HL-60 (cell line): ENCODE results near the gene CDKN2B-AS1.

Experiments used
- DNase-seq, 2 experiments: peaks; one replicate each; pipeline ENCODE4 v3.0.0-alpha.2; 2010 to 2020; ENCODE audit warnings: low read depth in 1 of 2, low spot score in 1 of 2
- H3K27ac ChIP-seq: fragments of 250-450 bp; sonication (Bioruptor Pico); replicated peaks from 2 replicates; pipeline ENCODE4 v1.5.1; 2020; ENCODE audit warnings: mild to moderate bottlenecking, moderate library complexity
- H3K27me3 ChIP-seq: fragments of 250-450 bp; sonication (Bioruptor Pico); 2 replicates; pipeline ENCODE4 v1.5.1; 2021; ENCODE audit warnings: mild to moderate bottlenecking, moderate library complexity; ENCODE audit not compliant: insufficient read depth, poor library complexity, severe bottlenecking
- H3K4me3 ChIP-seq: replicated peaks from 2 replicates; pipeline ENCODE4 v1.5.1; 2011; ENCODE audit warnings: mild to moderate bottlenecking, control low read depth, low read length; ENCODE audit not compliant: insufficient read depth
- GABPA ChIP-seq: IDR thresholded peaks from 2 replicates; pipeline ENCODE4 v1.6.1; 2012; ENCODE audit warnings: low read depth
- POLR2AphosphoS5 ChIP-seq: IDR thresholded peaks from 2 replicates; pipeline ENCODE4 v1.6.1; 2012; ENCODE audit warnings: low read depth
- SPI1 ChIP-seq: IDR thresholded peaks from 2 replicates; pipeline ENCODE4 v1.6.1; 2012; ENCODE audit warnings: low read depth, mild to moderate bottlenecking, borderline replicate concordance
- TF ChIP-seq, protein P1 (sequence below): IDR thresholded peaks from 2 replicates; pipeline ENCODE4 v1.6.1; 2012; ENCODE audit warnings: low read depth; ENCODE audit not compliant: insufficient replicate concordance
- TF ChIP-seq, protein P2 (sequence below): IDR thresholded peaks from one replicate; pipeline ENCODE4 v1.5.1; 2011; ENCODE audit warnings: low read length, control low read depth, inconsistent platforms; ENCODE audit not compliant: insufficient read depth

Gene CDKN2B-AS1

DNA sequence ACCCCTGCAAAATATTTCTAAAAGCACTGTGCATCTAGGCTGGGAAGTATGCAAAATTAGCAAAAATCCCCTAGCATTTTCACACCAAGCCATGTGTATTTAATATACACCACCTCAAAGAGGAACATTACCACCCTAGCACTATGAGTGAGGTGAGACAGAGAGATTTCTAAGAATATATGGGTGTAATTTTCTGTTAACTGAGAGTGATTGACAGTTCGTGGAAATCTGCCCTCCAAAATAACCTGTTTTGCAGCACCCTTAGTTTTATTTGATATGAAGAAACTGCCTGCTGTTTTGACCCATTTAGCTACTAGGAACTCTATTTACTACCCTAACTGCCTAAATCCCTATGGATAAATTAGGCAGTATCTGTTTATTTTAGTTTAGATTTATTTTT, 78.8 kb downstream of the CDKN2B-AS1 start:
- no peak for DNase-seq
- TF ChIP-seq, protein P1, sequence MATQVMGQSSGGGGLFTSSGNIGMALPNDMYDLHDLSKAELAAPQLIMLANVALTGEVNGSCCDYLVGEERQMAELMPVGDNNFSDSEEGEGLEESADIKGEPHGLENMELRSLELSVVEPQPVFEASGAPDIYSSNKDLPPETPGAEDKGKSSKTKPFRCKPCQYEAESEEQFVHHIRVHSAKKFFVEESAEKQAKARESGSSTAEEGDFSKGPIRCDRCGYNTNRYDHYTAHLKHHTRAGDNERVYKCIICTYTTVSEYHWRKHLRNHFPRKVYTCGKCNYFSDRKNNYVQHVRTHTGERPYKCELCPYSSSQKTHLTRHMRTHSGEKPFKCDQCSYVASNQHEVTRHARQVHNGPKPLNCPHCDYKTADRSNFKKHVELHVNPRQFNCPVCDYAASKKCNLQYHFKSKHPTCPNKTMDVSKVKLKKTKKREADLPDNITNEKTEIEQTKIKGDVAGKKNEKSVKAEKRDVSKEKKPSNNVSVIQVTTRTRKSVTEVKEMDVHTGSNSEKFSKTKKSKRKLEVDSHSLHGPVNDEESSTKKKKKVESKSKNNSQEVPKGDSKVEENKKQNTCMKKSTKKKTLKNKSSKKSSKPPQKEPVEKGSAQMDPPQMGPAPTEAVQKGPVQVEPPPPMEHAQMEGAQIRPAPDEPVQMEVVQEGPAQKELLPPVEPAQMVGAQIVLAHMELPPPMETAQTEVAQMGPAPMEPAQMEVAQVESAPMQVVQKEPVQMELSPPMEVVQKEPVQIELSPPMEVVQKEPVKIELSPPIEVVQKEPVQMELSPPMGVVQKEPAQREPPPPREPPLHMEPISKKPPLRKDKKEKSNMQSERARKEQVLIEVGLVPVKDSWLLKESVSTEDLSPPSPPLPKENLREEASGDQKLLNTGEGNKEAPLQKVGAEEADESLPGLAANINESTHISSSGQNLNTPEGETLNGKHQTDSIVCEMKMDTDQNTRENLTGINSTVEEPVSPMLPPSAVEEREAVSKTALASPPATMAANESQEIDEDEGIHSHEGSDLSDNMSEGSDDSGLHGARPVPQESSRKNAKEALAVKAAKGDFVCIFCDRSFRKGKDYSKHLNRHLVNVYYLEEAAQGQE, result no peak
- TF ChIP-seq GABPA (no peak), POLR2AphosphoS5 (no peak), SPI1 (no peak)
- H3K27ac ChIP-seq, result no peak overlapping the region

DNA sequence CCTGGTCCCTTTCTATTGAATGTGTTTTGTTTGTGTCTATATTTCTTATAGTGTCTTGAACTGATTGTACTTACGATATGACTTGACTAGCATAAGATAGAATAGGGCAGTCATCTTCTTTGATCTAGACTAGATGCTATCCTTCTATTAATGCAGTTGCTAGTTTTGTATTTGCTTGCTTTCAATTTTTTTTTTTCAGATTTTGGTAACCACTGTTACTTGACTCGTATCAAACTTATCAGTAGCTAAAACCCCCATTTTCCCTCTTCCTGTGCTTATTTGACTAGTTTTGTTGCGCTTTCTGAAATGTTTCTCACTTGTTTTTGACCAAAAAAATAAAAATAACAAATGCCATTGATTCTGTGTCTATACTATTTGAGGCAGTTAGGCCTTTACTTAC, 83.5 kb downstream of the CDKN2B-AS1 start:
- Histone ChIP-seq H3K4me3 (no peak overlapping the region), H3K27ac (no peak overlapping the region), H3K27me3 (no peaks in the 10 kb centered on the region)
- TF ChIP-seq GABPA (no peak), SPI1 (no peak), POLR2AphosphoS5 (no peak)
- TF ChIP-seq, protein P2, sequence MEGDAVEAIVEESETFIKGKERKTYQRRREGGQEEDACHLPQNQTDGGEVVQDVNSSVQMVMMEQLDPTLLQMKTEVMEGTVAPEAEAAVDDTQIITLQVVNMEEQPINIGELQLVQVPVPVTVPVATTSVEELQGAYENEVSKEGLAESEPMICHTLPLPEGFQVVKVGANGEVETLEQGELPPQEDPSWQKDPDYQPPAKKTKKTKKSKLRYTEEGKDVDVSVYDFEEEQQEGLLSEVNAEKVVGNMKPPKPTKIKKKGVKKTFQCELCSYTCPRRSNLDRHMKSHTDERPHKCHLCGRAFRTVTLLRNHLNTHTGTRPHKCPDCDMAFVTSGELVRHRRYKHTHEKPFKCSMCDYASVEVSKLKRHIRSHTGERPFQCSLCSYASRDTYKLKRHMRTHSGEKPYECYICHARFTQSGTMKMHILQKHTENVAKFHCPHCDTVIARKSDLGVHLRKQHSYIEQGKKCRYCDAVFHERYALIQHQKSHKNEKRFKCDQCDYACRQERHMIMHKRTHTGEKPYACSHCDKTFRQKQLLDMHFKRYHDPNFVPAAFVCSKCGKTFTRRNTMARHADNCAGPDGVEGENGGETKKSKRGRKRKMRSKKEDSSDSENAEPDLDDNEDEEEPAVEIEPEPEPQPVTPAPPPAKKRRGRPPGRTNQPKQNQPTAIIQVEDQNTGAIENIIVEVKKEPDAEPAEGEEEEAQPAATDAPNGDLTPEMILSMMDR, result no peak
- TF ChIP-seq, protein P1, result no peak
- no peak for DNase-seq

More for the DNA sequence above, 78.8 kb downstream of the CDKN2B-AS1 start:
- Histone ChIP-seq H3K4me3 (no peak overlapping the region), H3K27me3 (no peaks in the 10 kb centered on the region)

DNA sequence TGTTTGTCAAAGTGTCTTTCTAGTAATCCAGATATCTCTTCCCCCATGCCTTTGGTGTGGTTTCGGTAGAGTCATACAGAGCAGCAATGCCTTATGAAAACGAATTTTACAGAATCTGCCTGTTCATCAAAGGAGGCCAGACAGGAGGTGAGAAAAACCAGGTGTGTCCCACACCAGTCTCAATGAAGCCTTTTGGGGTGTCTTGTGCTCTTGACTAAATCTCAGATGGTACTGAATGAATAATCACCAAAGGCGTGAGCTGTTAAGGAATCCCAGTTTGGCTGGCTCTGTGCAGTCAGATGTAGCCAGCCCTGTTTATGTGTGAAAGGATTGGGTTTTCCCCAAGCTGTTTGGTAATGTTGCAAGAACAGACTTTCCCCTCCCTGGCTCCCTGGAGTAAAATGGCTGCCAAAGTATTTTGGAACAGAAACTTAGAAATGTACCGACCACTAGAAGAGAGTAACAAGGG, 85.3 kb downstream of the CDKN2B-AS1 start:
- Histone ChIP-seq H3K27ac (no peak overlapping the region), H3K4me3 (no peak overlapping the region), H3K27me3 (no peaks in the 10 kb centered on the region)
- no peak for DNase-seq
- TF ChIP-seq SPI1 (no peak), POLR2AphosphoS5 (no peak), GABPA (no peak)
- TF ChIP-seq, protein P1, result no peak
- TF ChIP-seq, protein P2, result no peak
